Measurements from ENCODE around the gene ING3. TPM values are rescaled to one million over a fixed set of nuclear protein-coding genes. Genes with fewer than 3 reads are reported as not detected.

Gene ING3
- total and polyA plus RNA-seq, 2 of the 8 experiments (the other 6 are each of a cell fraction or from before 2014, with no cell fraction given), result 6.0 to 17.7 TPM

GRCh38 chr7:120919466-120919865 lies 31.1 kb upstream of the ING3 start:
- Histone ChIP-seq H3K18ac (ENCODE audit: extremely low read depth, low read length) (no peak overlapping the region), H3K4me2 (ENCODE audit: insufficient read depth in 1 of 2, low read depth in 2 of 2, low read length in 2 of 2) (no peak overlapping the region), H3K36me3 (ENCODE audit: control insufficient read depth in 2 of 4, insufficient read depth in 4 of 4, low read length in 3 of 4) (no peaks in the 10 kb centered on the region), H3K4me1 (replicated peaks in 1 of 4; ENCODE audit: control insufficient read depth in 3 of 4, insufficient read depth in 4 of 4, low read length in 3 of 4) (no peaks in the 10 kb centered on the region), H2AFZ (ENCODE audit: low read length) (no peak overlapping the region), H4K5ac (ENCODE audit: insufficient read length, low read depth, low read length) (no peak overlapping the region), H2BK12ac (ENCODE audit: low read depth, low read length) (no peak overlapping the region), H3K27ac (ENCODE audit: low read depth, low read length) (no peak overlapping the region), H4K20me1 (replicated peaks in 1 of 2; ENCODE audit: control insufficient read depth in 1 of 2, insufficient read depth in 2 of 2, low read length in 2 of 2) (no peaks in the 10 kb centered on the region), H2BK20ac (ENCODE audit: low read length) (no peak overlapping the region), H3K79me1 (ENCODE audit: low read depth, low read length) (no peaks in the 10 kb centered on the region), H3K56ac (replicated peaks; ENCODE audit: insufficient read length, low read depth, low read length) (no peak overlapping the region), H3K9me3 (ENCODE audit: insufficient read depth in 2 of 2, low read depth in 1 of 2, low read length in 1 of 2) (no peaks in the 10 kb centered on the region), H2BK15ac (ENCODE audit: low read length) (no peak overlapping the region), H3K4me3 (ENCODE audit: extremely low read depth in 1 of 4, insufficient read depth in 2 of 4, low read depth in 3 of 4, low read length in 4 of 4) (no peak overlapping the region), H3K23me2 (ENCODE audit: low read depth, low read length) (no peaks in the 10 kb centered on the region), H3K4ac (replicated peaks; ENCODE audit: insufficient read length, low read depth, low read length) (no peak overlapping the region), H3K23ac (ENCODE audit: insufficient read length) (no peak overlapping the region), H3K79me2 (ENCODE audit: control insufficient read depth in 1 of 2, insufficient read depth in 2 of 2, low read length in 2 of 2) (no peaks in the 10 kb centered on the region), H4K91ac (replicated peaks; ENCODE audit: insufficient read length, low read length) (no peak overlapping the region), H3K14ac (ENCODE audit: insufficient read length) (no peak overlapping the region), H2BK5ac (ENCODE audit: low read depth, low read length) (no peak overlapping the region), H2AK5ac (ENCODE audit: low read depth, low read length) (no peak overlapping the region), H3K9ac (replicated peaks in 1 of 4; ENCODE audit: extremely low read depth in 1 of 4, low read depth in 3 of 4, low read length in 3 of 4) (no peak overlapping the region), H4K8ac (ENCODE audit: extremely low read depth, insufficient read depth, low read length) (no peak overlapping the region), H3K27me3 (replicated peaks in 1 of 4; ENCODE audit: control insufficient read depth in 3 of 4, extremely low read depth in 1 of 4, insufficient read depth in 3 of 4, low read length in 3 of 4) (no peaks in the 10 kb centered on the region), H2BK120ac (replicated peaks; ENCODE audit: low read depth, low read length) (no peak overlapping the region)
- DNase-seq (ENCODE audit: low read depth in 1 of 2, low spot score in 2 of 2) (no peak), FAIRE-seq (no peak)
- CTCF ChIA-PET (ENCODE audit: partially characterized antibody), result no interaction called here
- POLR2A ChIA-PET (ENCODE audit: partially characterized antibody), result no interaction called here
- no peak for TF ChIP-seq POLR2AphosphoS5 (IDR thresholded peaks at IDR 0.05; ENCODE audit: low read depth, low read length)
- TF ChIP-seq RXRA (IDR thresholded peaks at IDR 0.05; ENCODE audit: insufficient read depth, low read depth, low read length), result no peak
- no peak for TF ChIP-seq KDM4A (IDR thresholded peaks at IDR 0.05; ENCODE audit: low read depth, low read length, severe bottlenecking)
- TF ChIP-seq JUND (IDR thresholded peaks at IDR 0.05; ENCODE audit: low read length), result no peak
- no peak for TF ChIP-seq NANOG (IDR thresholded peaks at IDR 0.05; ENCODE audit: insufficient read depth, low read depth, low read length, poor library complexity, severe bottlenecking)
- no peak for TF ChIP-seq CEBPB (IDR thresholded peaks at IDR 0.05; ENCODE audit: low read depth, low read length)
- TF ChIP-seq HDAC6 (IDR thresholded peaks at IDR 0.05; ENCODE audit: low read depth, low read length), result no peak
- TF ChIP-seq EZH2 (IDR thresholded peaks at IDR 0.05; ENCODE audit: low read depth, low read length, severe bottlenecking), result no peak
- no peak for TF ChIP-seq KDM1A (IDR thresholded peaks at IDR 0.05; ENCODE audit: borderline replicate concordance, low read length)
- TF ChIP-seq ATF2 (IDR thresholded peaks at IDR 0.05; ENCODE audit: low read length), result no peak
- no peak for TF ChIP-seq RAD21 (IDR thresholded peaks at IDR 0.05 in 1 of 2, conservative IDR thresholded peaks at IDR 0.05 in 1 of 2; ENCODE audit: low read depth in 2 of 2, low read length in 2 of 2)
- no peak for TF ChIP-seq TAF7 (optimal IDR thresholded peaks at IDR 0.05; ENCODE audit: borderline replicate concordance, low read depth, low read length)
